Measurements from ENCODE around the gene LYPLAL1.
"Not testable (repeated sequence)": the region's sequence is repeated elsewhere in the genome, so short reads cannot be mapped to it uniquely, and the experiment has no call there.

Gene LYPLAL1

GRCh38 chr1:219163401-219163954, 10.2 kb upstream of the LYPLAL1 start:
- DNase-seq (ENCODE audit: low spot score): no peak

DNA sequence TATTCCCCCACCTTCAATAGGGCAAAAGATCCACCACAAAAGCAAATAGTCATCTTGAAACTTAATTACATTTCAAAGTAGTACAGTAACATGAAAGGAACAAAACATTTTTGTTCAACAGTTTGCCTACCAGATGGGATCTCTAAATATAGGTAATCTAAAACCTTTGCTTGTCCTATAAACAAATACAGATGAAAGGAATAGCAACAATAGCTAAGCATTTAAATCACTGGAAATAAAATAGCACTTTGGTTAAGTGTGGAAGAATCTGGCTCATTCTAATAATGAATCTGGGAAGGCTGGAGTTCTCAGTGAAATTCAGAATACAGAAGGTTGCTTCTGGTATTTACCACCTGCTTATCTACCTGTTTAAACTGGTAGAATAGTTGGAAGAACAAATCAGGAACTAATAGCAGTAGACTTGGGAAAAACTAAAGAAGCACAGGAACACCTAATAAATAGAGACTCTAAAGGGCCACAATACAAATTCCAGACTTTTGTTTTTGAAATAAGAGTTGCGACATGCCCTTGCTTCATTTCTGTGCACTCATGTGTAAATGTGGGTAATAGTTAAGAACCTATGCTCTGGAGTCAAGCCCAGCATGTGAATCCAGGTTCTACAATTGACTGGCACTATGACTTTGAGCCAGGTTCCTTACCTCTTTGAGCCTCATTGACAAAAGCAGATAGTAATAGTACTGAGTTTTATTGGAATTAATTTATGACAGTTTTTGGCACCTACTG, 2.3 kb upstream of the LYPLAL1 start:
- no peak for DNase-seq (ENCODE audit: low spot score)

DNA sequence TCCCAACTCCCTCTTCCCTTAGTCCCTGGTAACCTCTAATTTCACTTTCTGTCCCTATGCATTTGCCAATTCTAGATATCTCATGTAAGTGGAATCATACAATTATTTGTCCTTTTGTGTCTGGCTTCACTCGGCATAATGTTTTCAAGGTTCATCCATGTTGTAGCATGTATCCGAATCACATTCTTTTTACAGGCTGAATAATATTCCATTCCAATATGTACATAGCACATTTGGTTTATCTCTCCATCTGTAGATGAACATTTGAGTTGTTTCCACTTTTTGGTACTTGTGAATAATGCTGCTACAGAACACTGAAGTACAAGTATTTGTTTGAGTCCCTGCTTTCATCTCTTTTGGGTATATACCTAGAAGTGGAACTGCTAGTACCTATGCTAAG, 857 bp upstream of the LYPLAL1 start:
- no peak for DNase-seq (ENCODE audit: low spot score)

DNA sequence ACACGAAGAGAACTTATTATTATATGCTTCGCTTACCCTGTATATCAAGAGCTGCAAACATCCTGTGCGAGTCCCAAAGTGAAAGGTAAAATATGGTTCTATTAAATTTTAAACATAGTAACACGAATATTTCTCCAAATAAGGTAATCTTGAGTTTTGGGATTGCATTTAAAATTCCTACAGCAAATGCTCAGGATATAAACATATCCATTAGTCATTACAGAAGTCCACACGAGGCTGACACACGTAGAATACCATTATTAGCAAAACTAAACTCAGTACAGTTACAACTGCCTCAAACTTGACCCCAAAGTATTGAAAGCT, 282 bp upstream of the LYPLAL1 start:
- DNase-seq (ENCODE audit: low spot score): no peak

GRCh38 chr1:219174460-219175211, 958 bp downstream of the LYPLAL1 start:
- no peak for DNase-seq (ENCODE audit: low spot score)

GRCh38 chr1:219175212-219175564, 1.5 kb downstream of the LYPLAL1 start:
- no peak for DNase-seq (ENCODE audit: low spot score)

- DNase-seq (ENCODE audit: low spot score): no peak
Observed at GRCh38 chr1:219176168-219176567, 2.5 kb downstream of the LYPLAL1 start.

DNA sequence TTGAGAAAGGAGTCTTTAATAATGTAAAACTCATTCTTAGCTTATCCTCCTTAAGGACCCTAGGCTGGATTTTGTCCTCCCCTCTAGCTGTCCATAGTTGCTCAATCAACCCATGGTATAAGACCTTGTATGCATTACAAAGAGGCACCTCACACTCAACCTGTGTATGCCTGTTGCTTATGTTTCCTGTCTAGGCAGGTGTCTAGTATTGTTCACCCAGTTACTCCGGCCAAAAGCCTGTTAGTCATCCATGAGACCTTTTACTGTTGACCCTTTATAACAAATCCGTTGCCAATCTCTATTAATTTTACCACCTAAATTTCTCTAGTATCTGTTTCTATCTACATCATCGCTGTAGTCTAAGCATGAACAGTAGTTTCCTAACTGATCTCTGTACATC, 3.7 kb downstream of the LYPLAL1 start:
- DNase-seq (ENCODE audit: low spot score): no peak

DNA sequence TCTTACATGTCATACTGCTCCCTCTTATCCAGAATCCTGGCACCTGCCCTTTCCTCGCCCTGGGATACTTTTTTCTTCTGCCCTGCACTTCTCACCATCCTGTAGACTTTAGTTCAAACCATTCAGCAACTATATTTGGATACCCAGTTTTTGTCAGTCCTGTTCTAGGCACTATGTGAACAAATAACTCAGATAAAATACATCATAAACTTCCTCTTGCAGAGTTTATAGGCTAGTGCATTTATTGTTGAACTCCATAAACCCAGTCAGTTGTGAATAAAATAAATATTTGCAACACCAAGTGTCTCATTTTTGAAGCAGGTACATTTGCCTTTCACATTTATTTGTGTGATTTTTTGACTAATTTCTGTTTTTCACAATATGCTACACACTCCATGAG, 4.3 kb downstream of the LYPLAL1 start:
- DNase-seq (ENCODE audit: low spot score): no peak

DNA sequence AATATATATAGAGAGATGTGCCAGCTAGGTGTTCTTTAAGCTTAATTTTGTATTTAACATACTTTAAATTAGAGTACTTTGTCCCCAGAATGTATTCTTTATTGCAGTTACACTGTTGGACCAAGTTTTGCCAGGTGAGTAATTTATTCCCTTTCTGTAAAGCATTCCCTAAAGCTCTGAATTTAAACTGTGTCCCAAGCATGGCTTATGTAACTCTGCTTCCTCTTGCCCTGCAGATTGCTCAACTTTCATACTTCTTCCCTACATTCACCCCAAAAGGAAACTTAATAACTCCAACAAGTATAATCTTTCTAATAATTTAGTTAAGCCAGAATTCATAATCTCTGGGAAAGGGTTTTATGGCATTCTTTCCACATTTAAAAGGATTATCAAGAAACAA, 5.6 kb downstream of the LYPLAL1 start:
- DNase-seq (ENCODE audit: low spot score): no peak

- no peak for DNase-seq (ENCODE audit: low spot score)
Observed at GRCh38 chr1:219184337-219184736, 10.7 kb downstream of the LYPLAL1 start.

DNA sequence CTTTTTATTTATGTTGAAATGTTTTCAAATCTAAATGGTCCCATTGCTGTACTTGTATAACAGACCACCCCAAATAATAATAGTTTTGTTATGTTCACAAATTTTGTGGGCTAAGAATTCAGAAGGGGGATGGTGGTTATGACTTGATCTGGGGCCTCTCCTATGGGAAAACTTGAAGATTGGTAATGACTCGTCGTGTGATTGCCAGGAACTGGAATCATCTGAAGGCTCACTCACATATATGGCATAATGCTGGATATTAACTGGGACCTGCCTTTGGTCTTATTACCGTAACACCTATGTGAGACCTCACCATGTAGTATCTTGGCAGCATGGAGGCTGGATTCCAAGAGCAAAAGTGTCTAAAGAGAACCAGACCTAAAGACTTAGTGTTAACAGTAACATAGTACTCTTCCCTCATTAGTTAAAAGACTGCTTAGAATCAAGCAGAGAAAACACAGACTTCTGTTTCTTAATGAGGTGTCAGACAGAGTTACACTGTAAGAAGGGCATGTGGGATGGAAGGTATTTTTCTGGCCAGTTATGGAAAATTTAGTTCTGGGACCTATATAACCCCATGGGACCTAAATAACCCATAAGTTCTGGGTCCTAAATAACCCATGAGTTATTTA, 11.9 kb downstream of the LYPLAL1 start:
- DNase-seq (ENCODE audit: low spot score): no peak

DNA sequence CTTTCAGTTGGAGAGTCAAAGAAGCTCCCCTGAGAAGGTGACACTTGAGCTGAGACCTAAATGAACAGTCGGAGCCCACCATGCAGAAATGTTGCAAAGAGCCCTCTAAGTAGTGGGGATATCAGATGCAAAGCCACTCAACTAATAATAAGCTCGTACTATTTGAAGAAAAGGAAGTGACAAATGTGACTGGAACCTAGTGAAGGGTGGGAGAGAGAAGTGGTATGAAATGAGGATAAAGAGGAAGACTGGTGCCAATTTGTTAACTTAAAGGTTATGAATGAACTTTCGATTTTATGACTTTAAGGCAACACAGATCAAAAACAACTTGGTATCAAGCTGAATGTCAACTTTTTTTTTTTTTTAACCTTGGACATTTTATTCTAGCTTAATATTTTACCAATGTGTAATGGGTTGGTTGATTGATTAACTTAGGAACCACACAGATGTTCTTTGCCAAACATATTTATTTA, 14.7 kb downstream of the LYPLAL1 start:
- DNase-seq (ENCODE audit: low spot score): no peak

- DNase-seq (ENCODE audit: low spot score): no peak
Observed at GRCh38 chr1:219189021-219189824, 15.5 kb downstream of the LYPLAL1 start.

DNA sequence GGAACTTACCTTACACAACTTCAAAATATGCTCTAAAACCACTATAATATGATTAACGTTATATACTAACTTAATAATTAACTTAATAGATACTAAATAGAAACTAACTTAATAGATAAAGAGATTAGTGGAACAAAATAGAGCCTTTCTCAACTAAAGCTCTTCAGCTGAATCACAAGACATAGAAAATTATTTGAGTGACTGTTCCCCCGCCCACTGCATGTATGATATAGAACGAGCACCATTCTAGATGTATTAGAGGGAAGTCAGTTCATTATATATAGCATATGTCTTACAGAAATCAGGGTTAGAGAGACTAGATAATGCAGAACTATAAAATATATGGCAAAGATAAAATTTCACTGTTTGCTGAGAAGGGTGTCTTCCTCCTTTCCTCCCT, 16.3 kb downstream of the LYPLAL1 start:
- DNase-seq (ENCODE audit: low spot score): no peak

GRCh38 chr1:219190605-219191004, 16.9 kb downstream of the LYPLAL1 start:
- DNase-seq (ENCODE audit: low spot score): no peak

DNA sequence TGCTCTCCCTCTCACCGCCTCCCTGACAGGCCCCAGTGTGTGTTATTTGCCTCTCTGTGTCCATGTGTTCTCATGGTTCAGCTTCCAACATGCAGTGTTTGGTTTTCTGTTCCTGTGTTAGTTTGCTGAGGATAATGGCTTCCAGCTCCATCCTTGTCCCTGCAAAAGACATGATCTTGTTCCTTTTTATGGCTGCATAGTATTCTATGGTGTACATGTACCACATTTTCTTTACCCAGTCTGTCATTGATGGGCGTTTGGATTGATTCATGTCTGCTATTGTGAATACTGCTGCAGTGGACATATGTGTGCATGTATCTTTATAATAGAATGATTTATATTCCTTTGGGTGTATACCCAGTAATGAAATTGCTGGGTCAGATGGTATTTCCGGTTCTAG, 22.2 kb downstream of the LYPLAL1 start:
- not testable (repeated sequence) for DNase-seq (ENCODE audit: low spot score)

DNA sequence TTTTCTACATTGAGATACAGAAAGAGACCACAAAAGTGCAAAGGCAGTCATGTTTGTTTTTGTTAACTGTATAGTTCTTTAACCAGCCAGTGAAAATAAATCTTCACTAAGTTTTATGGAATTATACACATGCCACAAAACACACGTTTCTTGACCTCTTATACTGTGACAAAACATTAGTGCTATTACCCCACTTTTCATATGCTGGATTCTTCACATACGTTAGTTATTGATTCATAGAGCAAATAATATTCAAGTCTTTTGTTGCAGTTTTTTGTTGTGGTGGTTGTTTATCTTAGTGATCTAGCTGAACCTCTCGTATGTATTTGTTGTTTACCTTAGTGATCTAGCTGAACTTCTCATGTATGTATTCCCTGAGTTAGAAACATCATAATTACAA, 28.0 kb downstream of the LYPLAL1 start:
- DNase-seq (ENCODE audit: low spot score): no peak

DNA sequence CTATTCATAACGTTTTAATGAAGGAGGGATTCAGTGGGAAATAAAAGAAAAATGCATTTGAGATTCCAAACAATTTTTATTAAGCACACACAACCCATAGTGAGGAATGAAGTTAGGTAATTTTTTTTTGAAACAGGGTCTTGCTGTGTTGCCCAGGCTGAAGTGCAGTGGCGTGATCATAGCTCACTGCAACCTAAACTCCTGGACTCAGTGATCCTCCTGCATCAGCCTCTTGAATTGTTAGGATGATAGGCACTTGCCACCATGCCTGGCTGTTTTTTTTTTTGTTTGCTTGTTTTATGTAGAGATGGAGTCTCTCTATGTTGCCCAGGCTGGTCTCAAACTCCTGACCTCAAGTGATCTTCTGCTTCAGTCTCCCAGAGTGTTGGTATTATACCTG, 28.9 kb downstream of the LYPLAL1 start:
- DNase-seq (ENCODE audit: low spot score): no peak

GRCh38 chr1:219206350-219206749, 32.7 kb downstream of the LYPLAL1 start:
- no peak for DNase-seq (ENCODE audit: low spot score)

DNA sequence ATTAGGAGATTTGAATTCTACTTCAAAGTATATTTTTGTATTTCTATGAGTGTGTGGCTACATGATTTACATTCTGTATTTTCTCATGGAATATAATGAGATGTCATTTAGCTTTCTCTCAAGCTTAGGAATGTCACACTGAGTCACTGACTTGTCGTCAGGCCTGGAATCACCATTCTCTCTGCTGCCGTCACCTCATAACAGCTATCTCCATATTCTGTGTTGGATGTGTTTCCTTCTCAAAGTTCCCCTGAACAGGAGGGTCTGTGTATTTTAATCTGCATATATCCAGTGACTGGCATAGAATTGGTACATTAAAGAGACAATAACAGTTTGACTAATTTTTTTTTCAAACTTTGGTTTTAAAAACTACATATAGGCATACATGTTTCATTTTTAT, 35.9 kb downstream of the LYPLAL1 start:
- no peak for DNase-seq (ENCODE audit: low spot score)

- DNase-seq (ENCODE audit: low spot score): no peak
Observed at GRCh38 chr1:219210067-219210466, 36.4 kb downstream of the LYPLAL1 start.

All from ecto neural progenitor cell (in vitro differentiated cells).